B cell (primary cell): ENCODE measurements around the gene FAM111A. TPM values are rescaled to one million over a fixed set of nuclear protein-coding genes. Genes with fewer than 3 reads are reported as not detected.

Experiments
- ATAC-seq: fragments of 200-7000 bp; cut with Tn5 transposase; one replicate; pipeline ENCODE4 v1.10.0; 2021; ENCODE audit warnings: low read depth, mild to moderate bottlenecking, moderate number of reproducible peaks, moderate library complexity
- CTCF ChIA-PET: fragments of 350-600 bp; sonication (Branson Sonifier 250); formaldehyde crosslinking; loops from one replicate; lab custom pipeline; 2021; ENCODE audit warnings: antibody characterized with exemption, inconsistent platforms; lab: Charles Lee
- POLR2A ChIA-PET: fragments of 350-600 bp; sonication (Branson Sonifier 250); formaldehyde crosslinking; loops from one replicate; lab custom pipeline; 2021; ENCODE audit warnings: antibody characterized with exemption; lab: Charles Lee
- DNase-seq: peaks from one replicate; pipeline ENCODE4 v3.0.0; 2013
- H2AFZ ChIP-seq: 2 replicates; pipeline ENCODE4 v1.6.1; 2012; ENCODE audit warnings: mild to moderate bottlenecking, low read depth, low read length; ENCODE audit not compliant: insufficient read depth, poor library complexity, severe bottlenecking
- H3K27ac ChIP-seq, 2 donors: 1 replicate in 1 of 2; 2 replicates in 1 of 2; pipeline ENCODE4 v1.5.1; 2012 to 2013; ENCODE audit warnings: low read length in 2 of 2, mild to moderate bottlenecking in 2 of 2, moderate library complexity in 1 of 2
- H3K27me3 ChIP-seq, 4 experiments: fragments of 200-600 bp in 1 of 4; sonication (generic) in 1 of 4; replicated peaks in 1 of 4; 1 replicate in 2 of 4; 2 replicates in 2 of 4; pipeline versions ENCODE4 v1.6.1 to v1.7.0; 2013 to 2016; ENCODE audit warnings: low read length in 3 of 4, mild to moderate bottlenecking in 2 of 4, mixed read lengths in 1 of 4, moderate library complexity in 1 of 4; ENCODE audit not compliant: insufficient read depth in 4 of 4, control insufficient read depth in 3 of 4; ENCODE audit errors: control extremely low read depth in 1 of 4
- H3K36me3 ChIP-seq, 2 experiments: replicated peaks in 1 of 2; 1 replicate in 1 of 2; 2 replicates in 1 of 2; pipeline versions ENCODE4 v1.6.1 to v1.7.1; 2013; ENCODE audit warnings: low read length in 1 of 2; ENCODE audit not compliant: insufficient read depth in 2 of 2, control insufficient read depth in 1 of 2; ENCODE audit errors: control extremely low read depth in 1 of 2, extremely low read depth in 1 of 2
- H3K4me1 ChIP-seq, 2 donors: fragments of 200-600 bp in 1 of 2; sonication (generic) in 1 of 2; 1 replicate in 1 of 2; 2 replicates in 1 of 2; pipeline versions ENCODE4 v1.5.1 to v1.6.1; 2013 to 2017; ENCODE audit warnings: low read length in 2 of 2; ENCODE audit not compliant: control insufficient read depth in 2 of 2, insufficient read depth in 2 of 2
- H3K4me2 ChIP-seq: replicated peaks from 2 replicates; pipeline ENCODE3; 2012; ENCODE audit warnings: mild to moderate bottlenecking, low read depth, low read length; ENCODE audit not compliant: poor library complexity, severe bottlenecking
- H3K4me3 ChIP-seq, 5 experiments: fragments of 200-600 bp in 1 of 5; sonication (generic) in 1 of 5; 1 replicate in 3 of 5; 2 replicates in 2 of 5; pipeline versions ENCODE4 v1.5.1 to v1.7.0; 2011 to 2016; ENCODE audit warnings: low read length in 4 of 5, mild to moderate bottlenecking in 4 of 5, low read depth in 2 of 5, control low read depth in 1 of 5, moderate library complexity in 1 of 5; ENCODE audit not compliant: insufficient read depth in 1 of 5; ENCODE audit errors: control extremely low read depth in 1 of 5, extremely low read depth in 1 of 5
- H3K79me2 ChIP-seq: fragments of 200-600 bp; sonication (generic); one replicate; pipeline ENCODE4 v1.6.0; 2016; ENCODE audit warnings: low read length; ENCODE audit not compliant: control insufficient read depth, insufficient read depth
- H3K9ac ChIP-seq: fragments of 200-600 bp; sonication (generic); 2 replicates; pipeline ENCODE4 v1.6.1; 2017; ENCODE audit warnings: mild to moderate bottlenecking, low read length, moderate library complexity
- H3K9me3 ChIP-seq, 3 donors: one replicate each; pipeline versions ENCODE4 v1.6.1 to v1.7.1; 2013; ENCODE audit warnings: low read length in 2 of 3; ENCODE audit not compliant: control insufficient read depth in 2 of 3, insufficient read depth in 1 of 3; ENCODE audit errors: control extremely low read depth in 1 of 3
- H4K20me1 ChIP-seq: 2 replicates; pipeline ENCODE4 v1.6.0; 2012; ENCODE audit warnings: mild to moderate bottlenecking, low read length; ENCODE audit not compliant: insufficient read depth, control insufficient read depth, poor library complexity, severe bottlenecking
- H3K27ac Mint-ChIP-seq: one replicate; pipeline ENCODE4 v1.8.0; 2021; ENCODE audit warnings: mixed read lengths
- H3K27me3 Mint-ChIP-seq: one replicate; pipeline ENCODE4 v1.8.0; 2021; ENCODE audit warnings: mixed read lengths
- H3K4me1 Mint-ChIP-seq: one replicate; pipeline ENCODE4 v1.8.0; 2021; ENCODE audit warnings: mixed read lengths
- H3K4me3 Mint-ChIP-seq: one replicate; pipeline ENCODE4 v1.8.0; 2021; ENCODE audit warnings: mixed read lengths
- H3K9me3 Mint-ChIP-seq: one replicate; pipeline ENCODE4 v1.8.0; 2022; ENCODE audit warnings: mixed read lengths; ENCODE audit not compliant: insufficient read depth
- EZH2 ChIP-seq: IDR thresholded peaks from 2 replicates; pipeline ENCODE4 v1.6.1; 2012; ENCODE audit warnings: borderline replicate concordance, low read depth, mild to moderate bottlenecking, moderate library complexity, low read length; ENCODE audit not compliant: insufficient read depth, poor library complexity, severe bottlenecking
- WGBS: methylation state at CpG from one replicate; pipeline ENCODE4 v1.1.5; 2013; ENCODE audit warnings: missing lambda C conversion rate; ENCODE audit not compliant: insufficient coverage; 5-methylcytosine and 5-hydroxymethylcytosine counted together
- intact Hi-C: fragments of 100-400 bp; cut with micrococcal nuclease; formaldehyde crosslinking; loops from one replicate; pipeline ENCODE4 v1.10.0; 2022
- polyA plus RNA-seq: library from polyadenylated mRNA; depleted of rRNA; stranded (reverse); fragments of >200 nt; gene quantifications from 2 replicates; pipeline ENCODE4 v1.2.3, GENCODE V29; 2012
- total RNA-seq, 2 donors: library from RNA; stranded (reverse); fragments of 120-200 nt in 1 of 2; gene quantifications; 1 replicate in 1 of 2; 2 replicates in 1 of 2; pipeline versions ENCODE4 v1.2.3 to v1.2.4, GENCODE V29; 2013 to 2022
- TF ChIP-seq, protein P1 (sequence below): fragments of 200-600 bp; IDR thresholded peaks from one replicate; pipeline ENCODE4 v1.8.0; 2022; ENCODE audit warnings: antibody characterized with exemption, mild to moderate bottlenecking

Gene FAM111A
- total and polyA plus RNA-seq, 2 donors (not counting 1 experiment from before 2014, with no cell fraction given), result 57.0 to 120 TPM

- DNase-seq (no peak), ATAC-seq (no peak)
- POLR2A ChIA-PET, result no interaction called here
- H3K4me1 ChIP-seq, result peaks cover 11 to 12% of the 10 kb centered on the region in 2 donors
- H3K9me3 ChIP-seq, result peaks cover 0 to 9% (median 7%) of the 10 kb centered on the region in 3 donors
- H3K4me2 ChIP-seq, result no peak overlapping the region
- H2AFZ ChIP-seq, result no peak overlapping the region
- H3K27ac ChIP-seq, result no peak overlapping the region
- peaks cover 88% of the 10 kb centered on the region for H3K79me2 ChIP-seq
- Mint-ChIP-seq H3K9me3 (peaks cover 8% of the 10 kb centered on the region), H3K27ac (no peak overlapping the region), H3K4me1 (peaks cover 22% of the 10 kb centered on the region), H3K4me3 (no peak overlapping the region), H3K27me3 (no peaks in the 10 kb centered on the region)
- H4K20me1 ChIP-seq, result peaks cover 62% of the 10 kb centered on the region
- H3K36me3 ChIP-seq, result peaks cover 3 to 50% of the 10 kb centered on the region in 2 experiments
- H3K4me3 ChIP-seq, result no peak overlapping the region
- CTCF ChIA-PET, result interaction anchor here (18.8 kb wide), 1 partner anchor 6 kb away, joined by 215 read pairs; the partner anchor contains the start of gene DTX4
- H3K27me3 ChIP-seq, result no peaks in the 10 kb centered on the region
- intact Hi-C loops, result loop anchor here (10.0 kb wide), 1 partner anchor 486 kb away; the partner anchor contains the start of gene PATL1
- 93% methylated on average over 1 of the region's 2 CpGs for WGBS
- no peak overlapping the region for H3K9ac ChIP-seq
- no peak for TF ChIP-seq EZH2
- TF ChIP-seq, protein P1, sequence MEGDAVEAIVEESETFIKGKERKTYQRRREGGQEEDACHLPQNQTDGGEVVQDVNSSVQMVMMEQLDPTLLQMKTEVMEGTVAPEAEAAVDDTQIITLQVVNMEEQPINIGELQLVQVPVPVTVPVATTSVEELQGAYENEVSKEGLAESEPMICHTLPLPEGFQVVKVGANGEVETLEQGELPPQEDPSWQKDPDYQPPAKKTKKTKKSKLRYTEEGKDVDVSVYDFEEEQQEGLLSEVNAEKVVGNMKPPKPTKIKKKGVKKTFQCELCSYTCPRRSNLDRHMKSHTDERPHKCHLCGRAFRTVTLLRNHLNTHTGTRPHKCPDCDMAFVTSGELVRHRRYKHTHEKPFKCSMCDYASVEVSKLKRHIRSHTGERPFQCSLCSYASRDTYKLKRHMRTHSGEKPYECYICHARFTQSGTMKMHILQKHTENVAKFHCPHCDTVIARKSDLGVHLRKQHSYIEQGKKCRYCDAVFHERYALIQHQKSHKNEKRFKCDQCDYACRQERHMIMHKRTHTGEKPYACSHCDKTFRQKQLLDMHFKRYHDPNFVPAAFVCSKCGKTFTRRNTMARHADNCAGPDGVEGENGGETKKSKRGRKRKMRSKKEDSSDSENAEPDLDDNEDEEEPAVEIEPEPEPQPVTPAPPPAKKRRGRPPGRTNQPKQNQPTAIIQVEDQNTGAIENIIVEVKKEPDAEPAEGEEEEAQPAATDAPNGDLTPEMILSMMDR, result no peak
Measured at GRCh38 chr11:59179121-59179520, 36.5 kb downstream of the FAM111A start.

DNA sequence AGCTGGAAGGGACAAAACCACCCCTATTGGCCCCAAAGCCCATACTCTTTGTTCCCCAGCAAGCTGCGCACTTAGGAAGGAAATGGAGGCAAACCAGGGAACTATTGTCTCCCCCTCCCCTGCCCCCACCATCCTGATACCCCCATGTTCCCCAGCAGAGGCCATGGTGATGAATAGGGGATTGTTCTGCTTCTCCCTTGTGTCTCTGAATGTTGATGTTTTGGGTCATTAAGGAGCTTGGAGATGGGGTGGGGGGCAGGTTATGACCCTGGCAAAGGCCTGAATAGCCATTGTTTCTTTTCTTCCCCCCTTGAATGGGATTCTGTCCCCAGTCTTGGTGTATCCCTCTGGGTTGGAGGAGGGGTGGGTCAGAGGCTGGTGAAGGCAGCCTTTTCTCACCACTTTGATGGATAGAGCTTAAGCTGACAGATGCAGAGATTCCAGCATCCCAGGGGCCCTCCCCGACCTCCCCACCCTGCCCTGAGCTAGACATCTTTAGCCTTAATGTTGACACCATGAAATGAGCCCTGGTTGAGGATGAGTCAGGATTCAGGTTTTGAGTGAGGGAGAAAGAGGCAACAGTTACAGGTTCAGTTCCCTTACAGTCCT, 37.6 kb downstream of the FAM111A start:
- intact Hi-C loops, result no loop called here
- Histone ChIP-seq H3K4me1 (peaks cover 0 to under 1% of the 10 kb centered on the region in 2 donors), H4K20me1 (peaks cover 61% of the 10 kb centered on the region), H3K36me3 (peaks cover 3 to 59% of the 10 kb centered on the region in 2 experiments), H3K4me2 (no peak overlapping the region), H3K9ac (no peak overlapping the region), H3K4me3 (no peak overlapping the region), H3K79me2 (peaks cover 83% of the 10 kb centered on the region), H3K27me3 (no peaks in the 10 kb centered on the region), H2AFZ (no peak overlapping the region), H3K9me3 (peaks cover 0 to 9% (median 7%) of the 10 kb centered on the region in 3 donors), H3K27ac (no peak overlapping the region)
- Mint-ChIP-seq H3K4me1 (peaks cover 12% of the 10 kb centered on the region), H3K4me3 (no peak overlapping the region), H3K27me3 (no peaks in the 10 kb centered on the region), H3K27ac (no peak overlapping the region), H3K9me3 (peaks cover 8% of the 10 kb centered on the region)
- TF ChIP-seq, protein P1, result no peak
- no peak for TF ChIP-seq EZH2
- CTCF ChIA-PET, result interaction anchor here (0.7 to 18.8 kb wide), 11 partner anchors 7 to 249 kb away, joined by 3 to 215 read pairs (median 4); partner anchors contain the start of genes DTX4 and MPEG1
- ATAC-seq (no peak), DNase-seq (no peak)
- POLR2A ChIA-PET, result interaction anchor here (0.6 to 0.9 kb wide), 2 partner anchors 22 to 106 kb away, joined by 3 read pairs; no protein-coding TSS in a partner anchor
- 83% methylated on average over 1 of the region's 2 CpGs for WGBS
